ENCODE data around the gene SLC30A1.

DNA sequence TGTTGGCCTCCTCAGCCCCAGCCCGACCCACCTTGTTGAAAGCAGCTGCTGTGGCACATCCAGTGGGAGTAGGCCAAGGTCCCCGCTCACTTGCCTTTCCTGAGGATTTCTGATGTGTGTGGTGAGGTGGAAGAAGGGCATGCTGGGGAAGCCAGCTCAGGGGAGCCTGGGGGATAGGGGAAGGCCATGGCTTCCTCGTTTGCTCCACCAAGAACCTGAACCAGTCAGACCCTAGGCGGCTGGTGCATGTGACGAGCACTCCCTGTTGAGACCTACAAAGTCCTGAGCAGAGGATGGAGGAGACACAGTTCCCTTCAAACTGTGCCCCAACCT is 38.0 kb upstream of the SLC30A1 start:
- TF ChIP-seq ZNF205 (CRISPR knock-in tag; IDR thresholded peaks at IDR 0.05) (no peak), MTF1 (CRISPR knock-in tag; IDR thresholded peaks at IDR 0.05) (no peak), TBX2 (CRISPR knock-in tag; IDR thresholded peaks at IDR 0.05; ENCODE audit: borderline replicate concordance) (no peak), ZNF10 (CRISPR knock-in tag; IDR thresholded peaks at IDR 0.05; ENCODE audit: borderline replicate concordance, low read depth) (no peak)
- TF ChIP-seq, protein P1, sequence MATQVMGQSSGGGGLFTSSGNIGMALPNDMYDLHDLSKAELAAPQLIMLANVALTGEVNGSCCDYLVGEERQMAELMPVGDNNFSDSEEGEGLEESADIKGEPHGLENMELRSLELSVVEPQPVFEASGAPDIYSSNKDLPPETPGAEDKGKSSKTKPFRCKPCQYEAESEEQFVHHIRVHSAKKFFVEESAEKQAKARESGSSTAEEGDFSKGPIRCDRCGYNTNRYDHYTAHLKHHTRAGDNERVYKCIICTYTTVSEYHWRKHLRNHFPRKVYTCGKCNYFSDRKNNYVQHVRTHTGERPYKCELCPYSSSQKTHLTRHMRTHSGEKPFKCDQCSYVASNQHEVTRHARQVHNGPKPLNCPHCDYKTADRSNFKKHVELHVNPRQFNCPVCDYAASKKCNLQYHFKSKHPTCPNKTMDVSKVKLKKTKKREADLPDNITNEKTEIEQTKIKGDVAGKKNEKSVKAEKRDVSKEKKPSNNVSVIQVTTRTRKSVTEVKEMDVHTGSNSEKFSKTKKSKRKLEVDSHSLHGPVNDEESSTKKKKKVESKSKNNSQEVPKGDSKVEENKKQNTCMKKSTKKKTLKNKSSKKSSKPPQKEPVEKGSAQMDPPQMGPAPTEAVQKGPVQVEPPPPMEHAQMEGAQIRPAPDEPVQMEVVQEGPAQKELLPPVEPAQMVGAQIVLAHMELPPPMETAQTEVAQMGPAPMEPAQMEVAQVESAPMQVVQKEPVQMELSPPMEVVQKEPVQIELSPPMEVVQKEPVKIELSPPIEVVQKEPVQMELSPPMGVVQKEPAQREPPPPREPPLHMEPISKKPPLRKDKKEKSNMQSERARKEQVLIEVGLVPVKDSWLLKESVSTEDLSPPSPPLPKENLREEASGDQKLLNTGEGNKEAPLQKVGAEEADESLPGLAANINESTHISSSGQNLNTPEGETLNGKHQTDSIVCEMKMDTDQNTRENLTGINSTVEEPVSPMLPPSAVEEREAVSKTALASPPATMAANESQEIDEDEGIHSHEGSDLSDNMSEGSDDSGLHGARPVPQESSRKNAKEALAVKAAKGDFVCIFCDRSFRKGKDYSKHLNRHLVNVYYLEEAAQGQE (IDR thresholded peaks at IDR 0.05; ENCODE audit: borderline replicate concordance in 1 of 2, low read depth in 1 of 2, low read length in 2 of 2), result no peak
- TF ChIP-seq, protein P2, sequence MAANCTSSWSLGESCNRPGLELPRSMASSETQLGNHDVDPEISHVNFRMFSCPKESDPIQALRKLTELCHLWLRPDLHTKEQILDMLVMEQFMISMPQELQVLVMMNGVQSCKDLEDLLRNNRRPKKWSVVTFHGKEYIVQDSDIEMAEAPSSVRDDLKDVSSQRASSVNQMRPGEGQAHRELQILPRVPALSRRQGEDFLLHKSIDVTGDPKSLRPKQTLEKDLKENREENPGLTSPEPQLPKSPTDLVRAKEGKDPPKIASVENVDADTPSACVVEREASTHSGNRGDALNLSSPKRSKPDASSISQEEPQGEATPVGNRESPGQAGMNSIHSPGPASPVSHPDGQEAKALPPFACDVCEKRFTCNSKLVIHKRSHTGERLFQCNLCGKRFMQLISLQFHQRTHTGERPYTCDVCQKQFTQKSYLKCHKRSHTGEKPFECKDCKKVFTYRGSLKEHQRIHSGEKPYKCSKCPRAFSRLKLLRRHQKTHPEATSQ (CRISPR knock-in tag; IDR thresholded peaks at IDR 0.05; ENCODE audit: borderline replicate concordance), result no peak
- TF ChIP-seq, protein P3, sequence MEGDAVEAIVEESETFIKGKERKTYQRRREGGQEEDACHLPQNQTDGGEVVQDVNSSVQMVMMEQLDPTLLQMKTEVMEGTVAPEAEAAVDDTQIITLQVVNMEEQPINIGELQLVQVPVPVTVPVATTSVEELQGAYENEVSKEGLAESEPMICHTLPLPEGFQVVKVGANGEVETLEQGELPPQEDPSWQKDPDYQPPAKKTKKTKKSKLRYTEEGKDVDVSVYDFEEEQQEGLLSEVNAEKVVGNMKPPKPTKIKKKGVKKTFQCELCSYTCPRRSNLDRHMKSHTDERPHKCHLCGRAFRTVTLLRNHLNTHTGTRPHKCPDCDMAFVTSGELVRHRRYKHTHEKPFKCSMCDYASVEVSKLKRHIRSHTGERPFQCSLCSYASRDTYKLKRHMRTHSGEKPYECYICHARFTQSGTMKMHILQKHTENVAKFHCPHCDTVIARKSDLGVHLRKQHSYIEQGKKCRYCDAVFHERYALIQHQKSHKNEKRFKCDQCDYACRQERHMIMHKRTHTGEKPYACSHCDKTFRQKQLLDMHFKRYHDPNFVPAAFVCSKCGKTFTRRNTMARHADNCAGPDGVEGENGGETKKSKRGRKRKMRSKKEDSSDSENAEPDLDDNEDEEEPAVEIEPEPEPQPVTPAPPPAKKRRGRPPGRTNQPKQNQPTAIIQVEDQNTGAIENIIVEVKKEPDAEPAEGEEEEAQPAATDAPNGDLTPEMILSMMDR (CRISPR knock-in tag; IDR thresholded peaks at IDR 0.05), result no peak

All from HepG2 (cell line).